GM19324 (cell line): Measurements from ENCODE around the gene FGF7.
"Not testable (repeated sequence)": the region's sequence is repeated elsewhere in the genome, so short reads cannot be mapped to it uniquely, and the experiment has no call there.

Experiments used
- ATAC-seq: cut with Tn5 transposase; IDR thresholded peaks from one replicate; pipeline ENCODE4 v1.9.1; 2021; ENCODE audit warnings: mild to moderate bottlenecking, moderate library complexity; ENCODE audit not compliant: unreplicated experiment, low FRiP score

Gene FGF7

GRCh38 chr15:49438962-49439631 is 16.1 kb downstream of the FGF7 start:
- ATAC-seq, result peak; percentile 87

- ATAC-seq, result no peak
These were observed 16.8 kb downstream of the FGF7 start for GRCh38 chr15:49439678-49440395.

- ATAC-seq, result no peak
These were observed 18.3 kb downstream of the FGF7 start for GRCh38 chr15:49441356-49441755.

GRCh38 chr15:49441816-49442215 is 18.8 kb downstream of the FGF7 start:
- ATAC-seq, result no peak

GRCh38 chr15:49452595-49452994 is 29.6 kb downstream of the FGF7 start:
- no peak for ATAC-seq

GRCh38 chr15:49456166-49456565 is 33.1 kb downstream of the FGF7 start:
- ATAC-seq, result no peak

GRCh38 chr15:49458145-49458544 is 35.1 kb downstream of the FGF7 start:
- no peak for ATAC-seq

- no peak for ATAC-seq
These were observed 37.4 kb downstream of the FGF7 start for GRCh38 chr15:49460411-49460941.

GRCh38 chr15:49462232-49462844 is 39.3 kb downstream of the FGF7 start:
- no peak for ATAC-seq

- no peak for ATAC-seq
These were observed 41.5 kb downstream of the FGF7 start for GRCh38 chr15:49464522-49464921.

GRCh38 chr15:49466119-49466518 is 43.1 kb downstream of the FGF7 start:
- ATAC-seq, result no peak

GRCh38 chr15:49467746-49468480 is 44.9 kb downstream of the FGF7 start:
- no peak for ATAC-seq

GRCh38 chr15:49468481-49468839 is 45.4 kb downstream of the FGF7 start:
- no peak for ATAC-seq

- ATAC-seq, result not testable (repeated sequence)
These were observed 48.2 kb downstream of the FGF7 start for GRCh38 chr15:49471248-49471647.

- ATAC-seq, result peak; percentile 81
These were observed 48.7 kb downstream of the FGF7 start for GRCh38 chr15:49471733-49472132.

- no peak for ATAC-seq
These were observed 49.3 kb downstream of the FGF7 start for GRCh38 chr15:49472338-49472737.

- ATAC-seq, result no peak
These were observed 50.0 kb downstream of the FGF7 start for GRCh38 chr15:49473031-49473430.

- ATAC-seq, result not testable (repeated sequence)
These were observed 55.0 kb downstream of the FGF7 start for GRCh38 chr15:49478021-49478420.

GRCh38 chr15:49478982-49479381 is 55.9 kb downstream of the FGF7 start:
- ATAC-seq, result not testable (repeated sequence)

- ATAC-seq, result not testable (repeated sequence)
These were observed 62.4 kb downstream of the FGF7 start for GRCh38 chr15:49485401-49485800.

- no peak for ATAC-seq
These were observed 67.9 kb downstream of the FGF7 start for GRCh38 chr15:49490966-49491365.
